Measurements from ENCODE around the gene RAB30. TPM values are rescaled to one million over a fixed set of nuclear protein-coding genes. Genes with fewer than 3 reads are reported as not detected.
A peak's percentile ranks its signal among the peaks of the same experiment; 100 is the strongest.

The RAB30 gene
- total and polyA plus RNA-seq, 5 experiments from 2014 or later = 10.7 to 35.5 (median 17.4) TPM

DNA sequence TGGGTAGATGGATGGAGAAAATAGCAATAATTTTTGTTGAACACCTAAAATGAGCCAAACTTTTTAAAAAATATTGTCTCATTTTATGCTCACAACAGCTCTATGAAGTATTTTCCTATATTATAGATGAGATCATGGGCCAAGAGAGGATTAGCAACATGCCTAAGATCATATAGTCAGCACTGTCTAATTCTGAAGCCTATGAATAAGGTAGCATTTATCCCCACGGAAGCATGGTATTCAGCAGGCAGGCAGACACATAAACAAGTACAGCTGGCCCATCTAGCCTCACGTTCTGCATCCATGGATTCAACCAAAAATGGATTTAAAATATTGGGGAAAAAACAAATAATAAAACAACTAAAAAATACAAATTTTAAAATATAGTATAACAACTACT, 21.9 kb upstream of the RAB30 start:
- Mint-ChIP-seq H3K27ac (peak overlapping the region in 1 of 10 donors; percentile 37), H3K36me3 (no peaks in the 10 kb centered on the region), H3K9me3 (no peaks in the 10 kb centered on the region), H3K4me3 (no peak overlapping the region), H3K27me3 (no peaks in the 10 kb centered on the region), H3K4me1 (peaks cover 11 to 31% (median 13%) of the 10 kb centered on the region in 4 donors)
- no peak for DNase-seq
- ATAC-seq = no peak
- POLR2A ChIA-PET = interaction anchor here (0.7 to 0.9 kb wide), 2 partner anchors 136 to 193 kb away, joined by 3 to 6 read pairs; partner anchors contain the start of gene PRCP

DNA sequence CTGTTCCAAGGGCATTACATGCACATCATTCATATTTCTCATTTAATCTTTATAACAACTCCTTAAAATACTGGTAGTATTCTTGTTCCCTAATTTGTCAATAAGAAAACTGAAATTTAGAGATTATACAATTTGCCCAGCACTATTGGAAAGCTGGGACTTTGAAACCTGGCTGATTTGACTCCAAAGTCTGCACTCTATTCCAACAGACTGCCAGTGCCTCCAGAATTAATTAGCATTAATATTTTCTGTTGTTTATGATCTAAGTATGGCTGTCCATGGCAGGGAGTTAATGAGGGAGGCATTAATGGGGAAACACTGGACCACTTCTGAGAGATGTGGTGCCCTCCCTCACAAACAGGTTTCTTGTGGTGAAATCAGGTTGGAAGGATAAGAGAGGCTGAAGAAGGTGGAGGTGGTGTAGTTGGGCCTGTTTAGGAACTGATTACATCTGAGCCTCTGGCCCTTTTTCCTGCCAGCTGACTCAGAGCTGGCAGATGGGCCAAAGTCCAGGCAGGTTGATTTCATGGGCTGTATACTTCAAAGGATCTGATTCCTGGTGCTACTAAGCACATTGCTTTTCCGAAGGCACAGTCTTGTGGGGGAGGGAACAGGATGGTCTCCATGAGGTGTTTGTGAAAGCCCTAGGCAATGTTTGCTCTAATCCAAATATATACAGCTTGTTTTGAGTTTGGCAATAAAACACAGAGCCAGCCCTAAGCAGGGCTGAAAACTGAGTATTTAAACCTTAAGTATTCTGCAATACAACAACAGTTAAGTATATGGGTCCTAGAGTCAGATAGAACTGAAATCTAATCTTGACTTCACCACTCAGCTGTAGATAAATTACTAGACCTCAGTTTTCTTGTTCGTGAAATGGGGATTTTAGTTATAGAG, 21.0 kb upstream of the RAB30 start:
- peak overlapping the region in 5 of 10 donors; percentile 11 to 65 (median 37) for H3K27ac Mint-ChIP-seq
- H3K36me3 Mint-ChIP-seq = no peaks in the 10 kb centered on the region
- H3K4me3 Mint-ChIP-seq = no peak overlapping the region
- no peak for ATAC-seq
- no peaks in the 10 kb centered on the region for H3K27me3 Mint-ChIP-seq
- H3K4me1 Mint-ChIP-seq = peaks cover 11 to 31% (median 14%) of the 10 kb centered on the region in 4 donors
- POLR2A ChIA-PET = interaction anchor here (0.7 kb wide), 1 partner anchor 135 kb away, joined by 3 read pairs; no protein-coding TSS in a partner anchor
- no peak for DNase-seq
- H3K9me3 Mint-ChIP-seq = no peaks in the 10 kb centered on the region

DNA sequence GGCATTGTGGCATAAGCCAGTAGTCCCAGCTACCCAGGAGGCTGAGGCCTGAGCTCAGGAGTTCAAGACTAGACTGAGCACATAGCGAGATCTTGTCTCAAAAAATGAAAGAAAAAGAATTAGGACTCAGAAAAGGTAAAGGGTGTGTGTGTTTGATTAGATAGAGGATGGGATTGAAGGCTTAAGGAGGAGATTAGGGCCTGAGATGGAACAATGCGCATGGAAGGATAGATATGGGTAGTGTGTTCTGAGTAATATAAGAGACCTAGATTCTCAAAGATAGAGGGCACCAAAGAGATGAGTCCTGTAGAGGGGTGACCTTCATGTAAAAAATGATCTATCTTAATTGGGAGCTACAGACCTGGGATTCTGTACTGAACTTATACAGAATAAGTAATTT, 17.3 kb upstream of the RAB30 start:
- POLR2A ChIA-PET = interaction anchor here (0.9 to 2.0 kb wide), 7 partner anchors 11 to 129 kb away, joined by 3 to 10 read pairs (median 3); partner anchors contain the start of genes PCF11 and RAB30
- Mint-ChIP-seq H3K27ac (peak overlapping the region in 9 of 10 donors; percentile 0 to 89 (median 63)), H3K27me3 (no peaks in the 10 kb centered on the region), H3K9me3 (no peaks in the 10 kb centered on the region), H3K36me3 (no peaks in the 10 kb centered on the region), H3K4me1 (peaks cover 11 to 31% (median 22%) of the 10 kb centered on the region in 4 donors), H3K4me3 (peak overlapping the region in 1 of 10 donors; percentile 26)
- ATAC-seq (peak in 1 of 2 donors; percentile 33), DNase-seq (no peak)

DNA sequence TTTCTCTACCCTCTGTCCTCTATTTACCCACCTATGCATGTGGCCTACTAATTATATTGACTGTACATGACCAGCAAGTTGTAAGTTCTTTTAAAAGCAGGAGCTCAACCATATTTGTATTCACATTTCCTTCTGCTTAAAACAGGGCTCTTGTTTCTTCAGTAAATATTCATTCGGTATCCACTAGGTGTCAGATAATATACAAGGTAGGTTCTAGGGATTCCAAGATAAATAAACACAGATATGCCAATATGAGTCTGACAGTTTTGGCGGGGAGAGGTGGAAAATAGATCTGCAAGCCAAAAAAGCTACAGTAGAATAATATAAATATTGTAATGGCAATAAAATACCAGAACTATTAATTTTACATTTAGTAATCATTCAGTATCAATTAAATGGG, 15.3 kb upstream of the RAB30 start:
- H3K4me1 Mint-ChIP-seq = peaks cover 11 to 31% (median 20%) of the 10 kb centered on the region in 4 donors
- H3K27me3 Mint-ChIP-seq = no peaks in the 10 kb centered on the region
- peak in 1 of 2 donors; percentile 42 for ATAC-seq
- H3K4me3 Mint-ChIP-seq = no peak overlapping the region
- POLR2A ChIA-PET = interaction anchor here (2.3 kb wide), 1 partner anchor 70 kb away, joined by 11 read pairs; the partner anchor contains the start of gene PCF11
- DNase-seq = no peak
- no peaks in the 10 kb centered on the region for H3K36me3 Mint-ChIP-seq
- H3K9me3 Mint-ChIP-seq = no peaks in the 10 kb centered on the region
- peak overlapping the region; percentile 1 to 74 (median 49) for H3K27ac Mint-ChIP-seq

DNA sequence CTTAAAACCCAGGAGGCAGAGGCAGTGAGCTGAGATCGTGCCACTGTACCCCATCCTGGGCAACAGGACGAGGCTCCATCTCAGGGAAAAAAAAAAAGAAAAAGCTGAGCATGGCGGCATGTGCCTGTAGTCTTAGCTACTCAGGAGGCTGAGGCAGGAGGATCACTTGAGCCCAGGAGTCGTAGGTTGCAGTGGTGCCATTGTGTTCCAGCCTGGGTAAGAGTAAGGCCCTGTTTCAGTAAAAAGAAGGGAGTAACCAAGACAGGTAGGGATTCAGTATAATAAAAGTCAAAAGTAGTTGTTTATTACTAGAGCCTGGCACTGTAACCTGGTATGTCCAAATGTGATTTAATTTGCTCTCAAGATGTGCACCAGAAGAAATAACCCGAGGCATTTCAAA, 8.1 kb upstream of the RAB30 start:
- Mint-ChIP-seq H3K9me3 (no peaks in the 10 kb centered on the region), H3K36me3 (peaks cover 0 to 21% (median 6%) of the 10 kb centered on the region in 3 donors), H3K4me1 (peaks cover 6 to 33% (median 14%) of the 10 kb centered on the region in 4 donors), H3K27ac (peak overlapping the region in 7 of 10 donors; percentile 2 to 91 (median 74)), H3K27me3 (no peaks in the 10 kb centered on the region), H3K4me3 (no peak overlapping the region)
- DNase-seq = no peak
- no peak for ATAC-seq
- POLR2A ChIA-PET = interaction anchor here (1.7 kb wide), 1 partner anchor 76 kb away, joined by 5 read pairs; no protein-coding TSS in a partner anchor

DNA sequence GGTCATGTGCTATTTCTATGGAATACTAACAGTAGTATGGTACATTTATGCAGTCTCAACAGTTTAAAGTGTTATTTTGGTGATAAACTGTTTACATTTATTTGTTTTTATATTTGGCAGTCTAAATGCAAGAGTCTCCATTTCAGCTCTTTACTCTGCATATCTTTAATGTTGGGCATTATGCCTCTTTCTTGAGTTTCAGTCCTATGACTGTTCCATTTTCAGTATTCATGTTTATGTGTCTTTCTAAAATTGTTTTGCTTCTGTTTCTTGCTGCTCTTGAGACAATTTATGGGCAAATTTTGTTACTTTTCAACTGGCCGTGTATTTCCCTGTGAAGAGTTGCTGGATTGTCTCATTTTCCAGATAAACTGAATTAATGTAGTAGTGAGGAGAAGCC, 6.6 kb upstream of the RAB30 start:
- POLR2A ChIA-PET = interaction anchor here (1.2 kb wide), 1 partner anchor 10 kb away, joined by 3 read pairs; no protein-coding TSS in a partner anchor
- no peak overlapping the region for H3K4me3 Mint-ChIP-seq
- H3K27ac Mint-ChIP-seq = peak overlapping the region in 8 of 10 donors; percentile 4 to 91 (median 62)
- H3K4me1 Mint-ChIP-seq = peaks cover 6 to 47% (median 20%) of the 10 kb centered on the region in 4 donors
- H3K9me3 Mint-ChIP-seq = no peaks in the 10 kb centered on the region
- ATAC-seq (no peak), DNase-seq (no peak)
- H3K27me3 Mint-ChIP-seq = no peaks in the 10 kb centered on the region
- peaks cover 5 to 29% (median 10%) of the 10 kb centered on the region in 3 donors for H3K36me3 Mint-ChIP-seq

DNA sequence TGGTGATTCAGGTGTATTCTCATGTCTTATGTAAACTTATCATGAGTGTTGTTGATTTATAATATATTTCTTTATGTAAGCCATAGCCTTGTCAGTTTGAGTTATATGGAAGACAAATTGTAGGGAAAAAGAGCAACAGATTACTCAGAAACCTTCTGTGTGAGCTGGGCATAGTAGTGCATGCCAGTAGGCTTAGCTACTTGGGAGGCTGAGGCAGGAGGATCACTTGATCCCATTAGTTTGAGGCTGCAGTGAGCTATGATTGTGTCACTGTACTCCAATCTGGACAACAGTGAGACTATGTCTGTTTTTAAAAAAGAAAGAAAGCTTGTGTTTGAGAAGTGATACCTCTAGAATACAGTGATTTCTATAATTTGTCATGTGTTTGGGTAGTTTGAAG, 2.2 kb upstream of the RAB30 start:
- H3K27me3 Mint-ChIP-seq = no peaks in the 10 kb centered on the region
- no peaks in the 10 kb centered on the region for H3K9me3 Mint-ChIP-seq
- ATAC-seq = no peak
- H3K36me3 Mint-ChIP-seq = peaks cover 5 to 27% (median 10%) of the 10 kb centered on the region in 3 donors
- POLR2A ChIA-PET = interaction anchor here (1.0 to 6.6 kb wide), 7 partner anchors 9 to 212 kb away, joined by 3 to 67 read pairs (median 12); partner anchors contain the start of genes CCDC90B, DDIAS, PCF11 and PRCP
- H3K4me1 Mint-ChIP-seq = peaks cover 6 to 43% (median 22%) of the 10 kb centered on the region in 4 donors
- no peak for DNase-seq
- H3K4me3 Mint-ChIP-seq = no peak overlapping the region
- peak overlapping the region in 1 of 10 donors; percentile 66 for H3K27ac Mint-ChIP-seq

DNA sequence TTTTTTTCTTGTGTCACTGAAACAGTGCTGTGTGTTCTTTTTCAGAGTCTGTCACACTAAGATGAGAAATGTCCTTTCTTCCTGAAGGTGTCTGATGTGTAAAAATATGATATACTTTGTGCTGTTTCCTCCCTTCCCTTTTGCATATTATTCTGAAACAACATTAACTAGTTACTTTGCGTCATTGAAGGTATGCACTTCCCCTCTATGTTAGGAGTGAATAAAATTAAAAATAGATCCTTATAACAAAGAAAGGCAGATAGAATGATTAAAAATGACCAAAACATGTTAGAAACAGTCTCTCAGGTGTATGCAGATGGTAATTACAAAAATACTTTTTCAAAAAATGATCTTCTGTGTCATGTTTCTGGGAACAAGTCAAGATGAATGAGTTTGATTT, 1.6 kb upstream of the RAB30 start:
- Mint-ChIP-seq H3K4me3 (no peak overlapping the region), H3K27ac (peak overlapping the region in 1 of 10 donors; percentile 88), H3K27me3 (no peaks in the 10 kb centered on the region), H3K4me1 (peaks cover 1 to 38% (median 22%) of the 10 kb centered on the region in 4 donors), H3K9me3 (no peaks in the 10 kb centered on the region), H3K36me3 (peaks cover 5 to 22% (median 10%) of the 10 kb centered on the region in 3 donors)
- ATAC-seq (no peak), DNase-seq (no peak)
- POLR2A ChIA-PET = interaction anchor here (1.0 to 6.6 kb wide), 7 partner anchors 9 to 177 kb away, joined by 3 to 67 read pairs (median 6); partner anchors contain the start of genes PCF11 and PRCP

DNA sequence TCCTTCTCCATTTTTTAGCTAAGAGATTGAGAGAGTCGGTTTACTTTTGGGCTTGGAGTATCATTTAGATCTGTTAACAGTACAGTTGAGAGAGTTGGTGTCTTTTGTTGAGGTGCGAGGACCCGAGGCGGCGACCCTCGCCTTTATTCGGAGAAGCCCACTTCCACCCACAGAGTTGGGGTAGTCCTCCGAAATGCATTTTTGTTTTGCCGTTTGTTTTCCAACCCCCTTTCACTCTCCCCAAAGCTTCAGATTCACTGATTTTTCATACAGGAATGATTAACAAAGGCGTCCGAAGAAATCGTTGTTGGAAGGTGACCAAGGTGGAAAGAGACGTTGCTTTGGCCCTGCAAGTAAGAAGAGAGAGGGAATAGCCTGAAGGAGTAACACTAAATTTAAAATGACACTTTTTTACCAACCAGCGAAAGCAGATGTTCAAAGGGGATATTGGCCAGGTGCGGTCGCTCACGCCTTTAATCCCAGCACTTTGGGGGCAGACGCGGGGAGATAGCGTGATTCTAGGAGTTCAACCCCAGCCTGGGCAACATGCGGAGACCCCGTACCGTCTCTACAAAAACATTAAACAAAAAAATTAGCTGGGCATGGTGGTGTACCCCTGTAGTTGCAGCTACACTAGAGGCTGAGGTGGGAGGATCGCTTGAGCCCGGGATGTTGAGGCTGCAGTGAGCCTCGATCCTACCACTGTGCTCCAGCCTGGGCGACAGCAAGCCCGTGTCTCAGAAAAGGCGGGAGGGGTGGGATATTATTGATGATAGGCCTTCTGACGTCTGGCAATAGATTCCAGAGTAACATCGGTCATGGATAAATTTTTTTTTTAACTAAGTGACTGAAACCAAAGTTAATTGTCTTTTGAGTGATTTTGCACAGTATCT, 899 bp upstream of the RAB30 start:
- ATAC-seq (no peak), DNase-seq (no peak)
- H3K4me1 Mint-ChIP-seq = peaks cover under 1 to 35% (median 22%) of the 10 kb centered on the region in 4 donors
- peaks cover 5 to 21% (median 10%) of the 10 kb centered on the region in 3 donors for H3K36me3 Mint-ChIP-seq
- no peak overlapping the region for H3K4me3 Mint-ChIP-seq
- POLR2A ChIA-PET = interaction anchor here (0.6 to 6.6 kb wide), 13 partner anchors 9 to 177 kb away, joined by 3 to 67 read pairs (median 4); partner anchors contain the start of genes PCF11 and PRCP
- H3K9me3 Mint-ChIP-seq = no peaks in the 10 kb centered on the region
- H3K27ac Mint-ChIP-seq = peak overlapping the region in 1 of 10 donors; percentile 88
- H3K27me3 Mint-ChIP-seq = no peaks in the 10 kb centered on the region

DNA sequence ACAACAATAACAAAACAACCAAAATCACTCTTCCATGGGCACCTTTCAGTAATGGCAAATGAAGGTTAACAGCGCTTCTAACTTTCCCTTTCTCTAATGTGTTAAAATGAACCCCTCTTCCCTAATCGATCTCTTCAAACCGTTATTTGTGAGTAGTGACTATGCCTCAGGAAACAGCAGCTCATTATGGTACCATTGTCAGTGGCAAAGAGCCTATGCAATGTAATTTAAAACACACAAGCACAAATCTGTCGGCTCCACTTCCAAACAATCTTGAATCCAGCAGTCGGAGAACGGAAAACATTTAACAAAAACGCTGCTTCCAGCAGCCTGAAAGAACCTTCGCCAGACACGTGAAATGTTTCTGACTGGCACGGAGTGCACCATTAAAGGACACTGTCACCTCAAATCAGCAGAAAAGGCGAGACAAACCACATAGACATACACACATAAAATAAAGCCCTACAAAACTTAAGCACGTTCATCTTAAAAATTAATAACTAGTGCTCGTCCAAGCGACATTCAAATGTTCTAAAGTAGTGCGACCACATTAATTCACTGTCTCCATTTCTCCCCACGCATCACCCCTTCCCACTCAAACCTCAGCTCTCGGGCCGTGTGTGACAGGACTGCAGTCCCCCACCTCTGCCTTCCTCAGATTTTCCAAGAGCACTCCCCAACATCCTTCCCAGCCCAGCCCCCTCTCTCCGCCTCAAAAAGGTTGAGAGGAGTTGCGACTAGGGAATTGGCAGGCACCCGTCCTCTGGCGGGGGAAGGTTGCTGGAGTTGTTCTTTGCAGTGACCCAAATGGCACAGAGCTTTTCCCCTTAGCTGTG, 748 bp downstream of the RAB30 start:
- Mint-ChIP-seq H3K9me3 (no peaks in the 10 kb centered on the region), H3K36me3 (peaks cover 5 to 15% (median 10%) of the 10 kb centered on the region in 3 donors), H3K4me3 (no peak overlapping the region), H3K27ac (no peak overlapping the region), H3K4me1 (peaks cover 9 to 45% (median 28%) of the 10 kb centered on the region in 4 donors), H3K27me3 (no peaks in the 10 kb centered on the region)
- ATAC-seq (peak in 1 of 2 donors; percentile 3), DNase-seq (peak in 4 of 10 donors; percentile 9 to 41 (median 32))
- POLR2A ChIA-PET = interaction anchor here (0.6 to 6.6 kb wide), 14 partner anchors 8 to 172 kb away, joined by 3 to 67 read pairs (median 4); partner anchors contain the start of genes DDIAS, PCF11 and PRCP
